Suppressor macrophage treated with lipopolysaccharide for 4 hours (primary cell): ENCODE data around the gene PLXNA3.
A peak's percentile ranks its signal among the peaks of the same experiment; 100 is the strongest.

Source experiments
- DNase-seq: peaks from one replicate; pipeline ENCODE4 v3.0.0-alpha.2; 2020

PLXNA3 gene

GRCh38 chrX:154462396-154462795 lies 4.3 kb downstream of the PLXNA3 start:
- DNase-seq = no peak

- no peak for DNase-seq
These were observed 5.6 kb downstream of the PLXNA3 start for GRCh38 chrX:154463611-154464220.

GRCh38 chrX:154464806-154465365 lies 6.8 kb downstream of the PLXNA3 start:
- no peak for DNase-seq

DNA sequence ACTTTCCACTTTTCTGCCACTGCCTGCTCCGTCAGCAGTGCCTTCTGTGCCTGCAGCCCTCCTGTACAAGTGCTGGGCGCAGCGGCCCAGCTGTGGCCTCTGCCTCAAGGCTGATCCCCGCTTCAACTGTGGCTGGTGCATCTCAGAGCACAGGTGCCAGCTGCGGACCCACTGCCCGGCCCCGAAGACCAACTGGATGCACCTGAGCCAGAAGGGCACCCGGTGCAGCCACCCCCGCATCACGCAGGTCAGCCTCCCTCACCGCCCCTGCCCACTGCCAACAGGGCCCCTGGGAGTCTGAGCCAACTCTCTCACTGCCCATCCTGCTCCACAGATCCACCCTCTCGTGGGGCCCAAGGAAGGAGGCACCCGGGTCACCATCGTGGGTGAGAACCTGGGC lies 7.5 kb downstream of the PLXNA3 start:
- DNase-seq = no peak

DNA sequence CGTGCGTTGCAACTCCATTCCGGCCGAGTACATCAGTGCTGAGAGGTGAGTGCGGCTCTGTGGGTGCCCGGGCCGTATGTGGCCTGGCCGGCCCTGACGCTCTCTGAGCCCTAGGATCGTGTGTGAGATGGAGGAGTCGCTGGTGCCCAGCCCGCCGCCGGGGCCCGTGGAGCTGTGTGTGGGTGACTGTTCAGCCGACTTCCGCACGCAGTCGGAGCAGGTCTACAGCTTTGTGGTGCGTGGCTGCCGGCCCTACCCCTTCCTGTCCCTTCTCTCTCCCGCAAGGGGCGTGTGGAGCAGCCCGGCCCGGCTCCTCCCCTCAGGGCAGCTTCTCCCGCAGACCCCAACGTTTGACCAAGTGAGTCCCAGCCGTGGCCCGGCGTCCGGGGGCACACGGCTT lies 8.0 kb downstream of the PLXNA3 start:
- DNase-seq = no peak

- no peak for DNase-seq
These were observed 8.8 kb downstream of the PLXNA3 start for GRCh38 chrX:154466907-154467306.

DNA sequence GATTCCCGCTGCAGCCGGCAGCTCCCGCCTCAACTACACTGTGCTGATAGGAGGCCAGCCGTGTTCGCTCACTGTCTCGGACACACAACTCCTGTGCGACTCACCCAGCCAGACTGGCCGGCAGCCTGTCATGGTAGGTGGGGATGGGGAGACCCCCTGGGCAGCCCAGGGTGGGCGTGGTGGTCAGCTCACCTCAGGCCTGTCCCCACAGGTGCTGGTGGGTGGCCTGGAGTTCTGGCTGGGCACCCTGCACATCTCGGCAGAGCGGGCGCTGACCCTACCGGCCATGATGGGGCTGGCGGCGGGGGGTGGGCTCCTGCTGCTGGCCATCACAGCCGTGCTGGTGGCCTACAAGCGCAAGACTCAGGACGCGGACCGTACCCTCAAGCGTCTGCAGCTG lies 9.5 kb downstream of the PLXNA3 start:
- DNase-seq = no peak

DNA sequence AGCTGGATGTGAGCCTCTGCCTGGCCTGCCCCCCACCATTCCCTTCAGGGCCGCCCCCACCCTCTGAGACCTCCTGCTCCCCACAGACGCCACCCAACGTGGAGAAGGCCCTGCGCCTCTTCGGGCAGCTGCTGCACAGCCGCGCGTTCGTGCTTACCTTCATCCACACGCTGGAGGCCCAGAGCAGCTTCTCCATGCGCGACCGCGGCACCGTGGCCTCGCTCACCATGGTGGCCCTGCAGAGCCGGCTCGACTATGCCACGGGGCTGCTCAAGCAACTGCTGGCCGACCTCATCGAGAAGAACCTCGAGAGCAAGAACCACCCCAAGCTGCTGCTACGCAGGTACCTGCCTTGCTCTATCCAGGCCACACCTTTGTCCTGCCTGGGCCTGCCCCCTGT lies 10.1 kb downstream of the PLXNA3 start:
- no peak for DNase-seq

DNA sequence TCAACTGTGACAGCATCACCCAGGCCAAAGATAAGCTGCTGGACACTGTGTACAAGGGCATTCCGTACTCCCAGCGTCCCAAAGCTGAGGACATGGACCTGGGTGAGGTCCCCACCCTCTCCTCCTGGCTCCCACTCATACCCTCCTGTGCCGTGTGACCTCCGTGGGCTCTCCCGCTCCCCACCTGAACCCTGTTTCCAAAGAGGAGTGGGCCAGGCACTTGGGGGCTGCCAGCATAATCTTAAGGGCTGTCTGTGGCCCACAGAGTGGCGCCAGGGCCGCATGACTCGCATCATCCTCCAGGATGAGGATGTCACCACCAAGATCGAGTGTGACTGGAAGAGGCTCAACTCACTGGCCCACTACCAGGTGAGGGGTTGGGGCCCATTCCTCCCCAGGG lies 11.0 kb downstream of the PLXNA3 start:
- DNase-seq = no peak

DNA sequence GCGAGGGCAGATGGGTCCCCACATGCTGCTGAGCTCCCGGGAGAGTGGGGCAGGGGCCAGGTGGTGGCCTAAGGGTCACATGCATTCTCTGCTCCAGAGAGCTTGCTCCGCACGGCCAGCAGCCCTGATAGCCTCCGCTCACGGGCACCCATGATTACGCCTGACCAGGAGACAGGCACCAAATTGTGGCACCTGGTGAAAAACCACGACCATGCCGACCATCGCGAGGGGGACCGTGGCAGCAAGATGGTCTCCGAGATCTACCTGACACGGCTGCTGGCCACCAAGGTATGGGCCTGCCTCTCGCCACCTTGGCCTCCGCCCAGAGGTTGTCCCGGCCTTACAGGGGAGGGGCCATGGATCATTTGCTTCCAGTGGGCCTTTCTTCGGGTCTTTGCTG lies 11.8 kb downstream of the PLXNA3 start:
- no peak for DNase-seq

DNA sequence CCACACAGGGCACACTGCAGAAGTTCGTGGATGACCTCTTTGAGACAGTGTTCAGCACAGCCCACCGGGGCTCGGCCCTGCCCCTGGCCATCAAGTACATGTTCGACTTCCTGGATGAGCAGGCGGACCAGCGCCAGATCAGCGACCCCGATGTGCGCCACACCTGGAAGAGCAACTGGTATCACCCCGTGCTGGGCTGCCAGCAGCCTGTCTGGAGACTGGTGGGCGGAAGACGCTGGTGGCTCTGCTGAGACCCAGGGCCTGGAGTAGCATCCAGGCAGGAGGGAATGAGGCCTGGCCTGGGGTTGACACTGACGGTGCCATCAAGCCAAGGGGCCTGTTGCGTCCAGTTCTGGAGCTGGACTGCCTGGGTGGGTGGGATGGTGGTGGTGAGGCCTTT lies 12.4 kb downstream of the PLXNA3 start:
- no peak for DNase-seq

- no peak for DNase-seq
These were observed 13.0 kb downstream of the PLXNA3 start for GRCh38 chrX:154470914-154471568.

GRCh38 chrX:154471839-154472684 lies 14.0 kb downstream of the PLXNA3 start:
- DNase-seq = no peak

DNA sequence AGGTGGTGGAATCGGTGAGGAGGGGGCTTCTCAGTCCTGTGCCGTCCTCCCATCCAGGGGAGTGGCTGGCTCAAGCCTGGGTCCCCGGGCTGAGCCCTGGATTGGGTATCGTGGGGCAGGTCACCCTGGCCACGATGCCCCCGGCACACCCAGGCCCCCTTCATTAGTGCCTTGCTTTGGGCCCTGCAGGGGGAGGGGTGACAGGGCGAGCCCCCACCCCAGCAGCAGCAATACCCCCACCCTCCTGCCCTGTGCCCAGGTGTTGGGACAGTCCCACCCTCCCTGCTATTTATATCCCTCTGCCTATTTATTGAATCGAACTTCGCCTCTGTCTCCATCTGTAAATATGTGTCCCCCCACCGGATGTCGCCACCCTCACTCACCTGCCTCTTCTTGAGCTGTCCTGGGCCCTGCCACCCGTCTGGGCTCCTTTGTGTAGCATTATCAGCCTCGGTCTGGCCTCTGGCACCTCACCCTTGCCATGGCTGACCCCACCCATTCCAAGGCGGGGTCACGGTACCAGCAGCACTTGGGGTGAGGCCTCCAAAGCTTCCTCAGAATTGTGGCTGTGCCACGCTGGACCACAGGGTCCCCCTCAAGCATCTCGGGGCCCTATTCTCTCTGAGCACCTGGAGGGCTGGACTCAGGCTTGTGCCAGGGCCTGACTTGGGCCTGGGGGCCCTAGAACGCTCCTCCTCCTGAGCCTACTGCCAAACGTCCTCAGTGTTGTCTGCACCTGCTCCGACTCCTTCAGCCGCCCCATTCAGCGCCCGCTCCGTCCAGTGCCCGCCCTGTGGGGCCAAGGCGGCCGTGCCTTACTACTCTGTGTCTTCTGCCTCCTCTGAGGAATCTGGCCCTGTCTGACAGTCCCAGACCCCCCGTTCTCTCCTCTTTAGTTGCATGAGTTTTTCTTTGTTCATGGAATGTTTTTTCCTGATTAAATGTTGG lies 14.9 kb downstream of the PLXNA3 start:
- no peak for DNase-seq

DNA sequence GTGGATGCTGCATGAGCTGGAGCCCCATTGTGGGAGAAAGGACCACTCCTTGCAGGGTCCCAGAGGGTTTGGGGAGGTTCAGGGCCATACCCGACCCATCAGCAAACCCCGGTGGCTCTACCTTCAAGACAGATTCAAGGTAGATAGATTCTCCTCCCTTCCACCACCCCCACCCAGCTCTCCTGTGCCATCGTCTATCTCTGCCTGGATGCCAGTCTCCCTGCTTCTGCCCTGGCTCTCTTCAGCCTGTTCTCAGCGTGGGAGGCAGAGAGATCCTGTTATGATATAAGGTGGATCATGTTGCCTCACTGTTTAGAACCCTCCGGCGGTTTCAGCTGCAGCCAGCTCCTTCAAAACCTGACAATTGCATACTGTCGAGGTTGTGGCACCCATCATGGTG lies 15.6 kb downstream of the PLXNA3 start:
- DNase-seq = no peak

- DNase-seq = no peak
These were observed 18.7 kb downstream of the PLXNA3 start for GRCh38 chrX:154476821-154477220.

GRCh38 chrX:154477891-154478477 lies 19.9 kb downstream of the PLXNA3 start:
- no peak for DNase-seq

DNA sequence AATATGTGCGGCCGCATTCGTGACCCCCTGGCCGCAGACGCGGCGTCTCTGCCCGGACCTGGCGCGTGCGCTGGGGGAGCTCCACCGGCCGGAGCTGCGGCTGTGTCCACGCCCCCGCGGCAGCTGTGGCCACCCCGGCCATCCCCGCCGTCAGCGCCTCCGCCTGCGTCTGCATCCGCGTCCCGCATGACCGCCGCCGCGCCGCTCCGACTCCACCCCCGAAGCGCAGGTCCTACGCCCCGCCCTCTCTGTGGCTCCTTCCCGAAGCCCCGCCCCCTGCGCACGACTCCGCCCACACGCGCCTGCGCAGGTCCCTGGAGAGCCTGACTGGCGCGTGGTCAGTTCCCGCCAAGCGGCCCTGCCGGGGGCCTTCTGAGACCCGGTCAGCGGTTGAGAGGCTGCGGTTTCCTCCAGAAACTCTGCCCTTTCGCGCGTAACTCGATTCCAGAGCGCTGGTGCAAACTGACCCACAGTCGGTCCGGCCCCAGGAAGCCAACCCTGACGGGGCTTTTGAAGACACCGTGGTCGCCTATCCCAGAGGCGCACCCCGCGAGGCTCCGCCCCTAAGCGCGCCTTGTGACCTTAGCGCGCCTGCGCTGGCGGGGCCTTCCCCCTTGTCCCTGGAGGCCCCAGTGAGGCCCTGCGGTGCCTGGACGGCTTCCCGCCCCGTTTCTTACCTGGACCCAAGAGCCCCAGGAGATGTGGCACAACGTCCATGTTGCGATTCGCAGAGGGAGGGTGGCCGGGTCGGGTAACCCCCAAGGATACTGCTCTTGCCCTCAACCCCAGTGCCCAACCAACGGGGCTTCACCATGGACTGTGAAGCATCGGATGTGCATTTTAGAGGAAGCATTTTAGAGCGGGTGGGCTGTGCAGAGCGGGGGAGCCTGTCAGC lies 20.9 kb downstream of the PLXNA3 start, which contains the start of gene LAGE3:
Gene LAGE3, minus strand, starts transcription at position 554 of the 895 bp plus-strand sequence. Its CDS starts 366 bp downstream, at position 188.
- DNase-seq = peak; percentile 95

GRCh38 chrX:154481195-154481594 lies 23.1 kb downstream of the PLXNA3 start:
- DNase-seq = no peak

DNA sequence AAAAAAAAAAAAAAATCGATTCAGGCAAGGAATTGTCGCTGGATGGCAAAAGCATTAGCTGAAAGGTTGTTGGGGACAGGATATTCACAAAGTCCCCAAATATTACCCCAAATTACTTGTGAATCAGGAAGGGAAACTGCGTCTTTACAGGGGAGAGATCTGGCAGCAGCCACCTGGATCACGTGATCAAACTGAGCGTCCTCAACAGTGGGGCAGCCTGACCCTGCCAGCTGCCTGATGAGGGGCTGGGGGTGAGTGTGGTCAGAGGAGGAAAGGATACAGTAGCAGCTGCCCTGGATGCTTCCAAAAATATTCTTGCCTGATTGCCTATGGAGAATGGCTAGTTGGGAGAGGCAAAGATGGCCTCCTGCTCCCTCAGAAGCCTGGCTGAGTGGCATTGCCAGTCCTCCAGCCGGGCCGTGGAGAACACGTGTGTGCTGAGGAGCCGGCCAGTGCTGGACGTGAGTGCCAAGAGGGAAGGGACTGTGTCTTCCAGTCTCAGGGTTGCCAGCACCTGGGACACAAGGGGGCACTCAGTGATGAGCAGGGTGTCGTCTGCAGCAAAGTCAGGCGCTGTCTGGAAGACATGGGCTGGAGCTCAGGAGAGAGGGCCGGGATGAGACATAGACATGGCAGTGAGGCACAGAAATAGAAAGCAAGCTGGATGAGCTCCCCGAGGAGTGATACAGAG lies 24.0 kb downstream of the PLXNA3 start:
- DNase-seq = no peak
